ENCODE data around the gene FREY1.

DNA sequence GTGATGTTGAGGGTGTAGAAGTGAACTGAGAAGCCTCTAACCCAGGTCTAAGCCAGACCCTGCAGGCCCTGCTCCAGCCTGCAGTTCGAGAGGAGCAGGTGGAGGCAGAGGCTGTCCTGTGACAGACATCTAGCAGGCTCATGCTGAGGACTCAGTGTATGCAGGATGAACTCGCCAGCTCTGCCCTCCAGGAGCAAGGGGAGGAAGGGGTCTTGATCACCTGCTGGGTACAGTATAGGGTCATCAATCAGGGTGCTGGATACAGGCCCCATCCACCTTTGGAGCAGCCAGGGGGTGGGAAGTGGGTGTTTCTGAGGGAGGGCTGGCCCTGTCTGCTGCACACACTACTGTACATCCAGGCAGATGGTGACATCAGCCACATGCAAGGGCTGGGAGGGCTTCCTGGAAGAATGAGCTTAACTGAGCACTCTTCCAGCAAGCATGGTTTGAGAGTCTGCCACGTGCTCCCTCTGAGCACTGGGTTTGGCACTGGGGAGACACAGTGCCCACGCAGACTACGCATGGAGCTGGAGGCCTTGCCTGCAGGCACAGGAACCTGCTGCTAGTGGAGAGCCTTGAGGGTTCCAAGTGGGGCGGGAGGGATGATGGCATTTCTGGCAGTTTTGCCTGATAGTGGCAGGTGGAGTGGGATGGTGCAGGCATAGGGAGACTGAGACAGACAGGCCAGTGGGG, 12.4 kb downstream of the FREY1 start:
- TF ChIP-seq POLR2A (IDR thresholded peaks at IDR 0.05; ENCODE audit: low read length) (no peak), GATA1 (IDR thresholded peaks at IDR 0.05; ENCODE audit: low read depth, low read length) (no peak)

Data from erythroblast (primary cell).